HG03103 (cell line): Measurements from ENCODE around the gene DNAJC13.

Experiments used
- ATAC-seq: cut with Tn5 transposase; IDR thresholded peaks from one replicate; pipeline ENCODE4 v1.9.1; 2021; ENCODE audit warnings: low read depth; ENCODE audit not compliant: unreplicated experiment

The DNAJC13 gene

GRCh38 chr3:132570016-132570415 is 152.7 kb downstream of the DNAJC13 start:
- no peak for ATAC-seq

GRCh38 chr3:132573797-132574211 is 156.5 kb downstream of the DNAJC13 start:
- ATAC-seq: no peak

GRCh38 chr3:132587401-132587800 is 170.1 kb downstream of the DNAJC13 start:
- ATAC-seq: no peak
